K562 (cell line): ENCODE data around the gene TSC22D1. TPM values are rescaled to one million over a fixed set of nuclear protein-coding genes. Genes with fewer than 3 reads are reported as not detected.

Experiments used
- ATAC-seq: fragments of 200-7000 bp; cut with Tn5 transposase; 3 replicates; pipeline ENCODE4 v1.9.1; 2020; ENCODE audit warnings: moderate library complexity
- BruUV-seq: library from RNA; stranded (reverse); fragments of 400-500 nt; replicated peaks from 2 replicates; lab custom pipeline; 2021; lab: Mats Ljungman, UMichigan
- CTCF ChIA-PET: fragments of 300-600 bp; formaldehyde crosslinking; extraction: SDS; loops from one replicate; lab custom pipeline; 2021; ENCODE audit warnings: low intra/inter-chr PET ratio; lab: Yijun Ruan, JAX
- POLR2A ChIA-PET: fragments of 300-600, 350-650 bp; sonication (Branson Sonifier 250); formaldehyde crosslinking; extraction: SDS; loops from one replicate; lab custom pipeline; 2021; ENCODE audit warnings: antibody characterized with exemption, inconsistent platforms; lab: Yijun Ruan, JAX
- DNase-seq, 4 experiments: peaks; one replicate each; pipeline versions ENCODE4 v3.0.0 to v3.0.0-alpha.2; 2011 to 2018; ENCODE audit warnings: low spot score in 3 of 4, mixed read lengths in 3 of 4; ENCODE audit errors: extremely low read depth in 1 of 4
- FAIRE-seq: peaks from 2 replicates; lab custom pipeline; 2011; peaks lifted over from hg19 to GRCh38; lab: Jason Lieb, UNC
- H2AFZ ChIP-seq: 2 replicates; pipeline ENCODE4 v1.6.0; 2011; ENCODE audit warnings: low read depth, low read length, control low read depth, inconsistent platforms
- H3K27ac ChIP-seq: fragments of 200-600 bp; 3 replicates; pipeline ENCODE4 v1.8.0; 2011; ENCODE audit warnings: low read depth, mild to moderate bottlenecking, control low read depth, inconsistent platforms, low read length, moderate library complexity, mixed read lengths; ENCODE audit errors: extremely low read depth
- H3K27me3 ChIP-seq, 2 experiments: fragments of 300-600 bp in 1 of 2; 2 replicates in 1 of 2; 3 replicates in 1 of 2; pipeline versions ENCODE4 v1.6.0 to v1.8.0; 2011; ENCODE audit warnings: inconsistent platforms in 2 of 2, low read length in 2 of 2, mild to moderate bottlenecking in 1 of 2, mixed read lengths in 1 of 2, moderate library complexity in 1 of 2; ENCODE audit not compliant: control insufficient read depth in 2 of 2, insufficient read depth in 2 of 2
- H3K36me3 ChIP-seq: fragments of 300-600 bp; 3 replicates; pipeline ENCODE4 v1.8.0; 2011; ENCODE audit warnings: mild to moderate bottlenecking, low read length, inconsistent platforms; ENCODE audit not compliant: control insufficient read depth, insufficient read depth
- H3K4me1 ChIP-seq, 2 experiments: fragments of 200-600 bp in 1 of 2; replicated peaks in 1 of 2; 2 replicates in 1 of 2; 3 replicates in 1 of 2; pipeline versions ENCODE4 v1.5.1 to v1.8.0; 2011; ENCODE audit warnings: inconsistent platforms in 2 of 2, low read length in 2 of 2, mild to moderate bottlenecking in 1 of 2, mixed read lengths in 1 of 2, moderate library complexity in 1 of 2; ENCODE audit not compliant: control insufficient read depth in 2 of 2, insufficient read depth in 2 of 2
- H3K4me2 ChIP-seq: 2 replicates; pipeline ENCODE4 v1.6.1; 2011; ENCODE audit warnings: low read length, control low read depth, inconsistent platforms, mixed read lengths; ENCODE audit not compliant: insufficient read depth
- H3K4me3 ChIP-seq: fragments of 200-600 bp; sonication (generic), shearing (Covaris generic); 2 replicates; pipeline ENCODE4 v1.5.1; 2016; ENCODE audit warnings: control low read depth, inconsistent platforms
- H3K79me2 ChIP-seq: fragments of 200-600 bp; 3 replicates; pipeline ENCODE4 v1.8.0; 2011; ENCODE audit warnings: low read length, inconsistent platforms; ENCODE audit not compliant: control insufficient read depth, insufficient read depth
- H3K9ac ChIP-seq, 2 experiments: 2 replicates each; pipeline versions ENCODE4 v1.6.0 to v1.6.1; 2011; ENCODE audit warnings: low read depth in 2 of 2, low read length in 2 of 2, control low read depth in 1 of 2, inconsistent platforms in 1 of 2, mild to moderate bottlenecking in 1 of 2, mixed read lengths in 1 of 2; ENCODE audit not compliant: insufficient read depth in 1 of 2
- H3K9me1 ChIP-seq: one replicate; pipeline ENCODE4 v1.6.0; 2011; ENCODE audit warnings: inconsistent platforms, mild to moderate bottlenecking, low read length, moderate library complexity; ENCODE audit not compliant: control insufficient read depth, insufficient read depth
- H3K9me3 ChIP-seq: replicated peaks from 2 replicates; pipeline ENCODE4 v1.5.1; 2011; ENCODE audit warnings: low read depth, low read length, inconsistent platforms; ENCODE audit not compliant: control insufficient read depth, insufficient read depth
- H4K20me1 ChIP-seq: replicated peaks from 2 replicates; pipeline ENCODE4 v1.6.1; 2011; ENCODE audit warnings: low read length, inconsistent platforms, mixed read lengths; ENCODE audit not compliant: control insufficient read depth, insufficient read depth
- DPF2 ChIP-seq: fragments of 450-650 bp; IDR thresholded peaks from 2 replicates; pipeline ENCODE4 v1.6.1; 2016
- ESRRB ChIP-seq: fragments of 250-450 bp; sonication (Bioruptor Pico); IDR thresholded peaks from 2 replicates; pipeline ENCODE4 v1.5.0; 2020; ENCODE audit warnings: mild to moderate bottlenecking, moderate library complexity, borderline replicate concordance
- FOXK1 ChIP-seq: sonication (generic); formaldehyde crosslinking; IDR thresholded peaks from 2 replicates; pipeline ENCODE4 v1.8.0; 2022; ENCODE audit warnings: missing genetic modification reagents, mild to moderate bottlenecking, borderline replicate concordance
- FOXM1 ChIP-seq, 2 experiments: fragments of 450-650 bp in 1 of 2; sonication (generic) in 1 of 2; formaldehyde crosslinking in 1 of 2; IDR thresholded peaks; 2 replicates each; pipeline versions ENCODE4 v1.6.1 to v1.9.0; 2017 to 2022; ENCODE audit warnings: low read depth in 2 of 2, mild to moderate bottlenecking in 2 of 2, missing genetic modification reagents in 1 of 2, moderate library complexity in 1 of 2
- MAZ ChIP-seq, 2 experiments: fragments of 450-650 bp in 1 of 2; sonication (generic) in 1 of 2; formaldehyde crosslinking; IDR thresholded peaks in 1 of 2; conservative IDR thresholded peaks in 1 of 2; 2 replicates each; pipeline versions ENCODE4 v1.4.0 to v1.5.0; 2020; ENCODE audit warnings: mild to moderate bottlenecking in 1 of 2, missing genetic modification reagents in 1 of 2
- MCM5 ChIP-seq: fragments of 450-650 bp; IDR thresholded peaks from 2 replicates; pipeline ENCODE4 v1.6.1; 2016; ENCODE audit warnings: low read depth
- MECOM ChIP-seq: fragments of 250-450 bp; sonication (Bioruptor Pico); IDR thresholded peaks from 2 replicates; pipeline ENCODE4 v1.8.0; 2022; ENCODE audit warnings: inconsistent platforms
- RB1 ChIP-seq: fragments of 450-650 bp; IDR thresholded peaks from 2 replicates; pipeline ENCODE4 v1.6.1; 2017; ENCODE audit warnings: low read depth, mild to moderate bottlenecking
- RBFOX2 ChIP-seq: fragments of 200-400 bp; formaldehyde crosslinking; IDR thresholded peaks from 2 replicates; pipeline ENCODE4 v1.6.1; 2017; ENCODE audit warnings: low read depth, mild to moderate bottlenecking, low read length, moderate library complexity
- ZBTB1 ChIP-seq: sonication (generic); formaldehyde crosslinking; IDR thresholded peaks from 2 replicates; pipeline ENCODE4 v1.8.1; 2023; ENCODE audit warnings: missing genetic modification reagents, low read depth, mild to moderate bottlenecking, borderline replicate concordance
- ZNF184 ChIP-seq: sonication (generic); formaldehyde crosslinking; IDR thresholded peaks from 2 replicates; pipeline ENCODE4 v1.5.0; 2020; ENCODE audit warnings: missing genetic modification reagents
- WGBS: fragments of 100-300 bp; shearing (Covaris generic); methylation state at CpG from one replicate; pipeline ENCODE4 v1.1.6; 2016; ENCODE audit warnings: low coverage, mixed read lengths; ENCODE audit not compliant: insufficient coverage; ENCODE audit errors: missing lambda C conversion rate; 5-methylcytosine and 5-hydroxymethylcytosine counted together
- in situ Hi-C: fragments of 300-500 bp; cut with MboI; formaldehyde crosslinking; loops from 4 replicates; pipeline ENCODE4 v1.15.0; 2018; ENCODE audit warnings: inconsistent platforms, mixed read lengths
- intact Hi-C: fragments of 100-400 bp; cut with micrococcal nuclease; formaldehyde crosslinking; loops from 2 replicates; pipeline ENCODE4 v1.14.2; 2022
- polyA plus RNA-seq, 8 experiments: library from polyadenylated mRNA; depleted of rRNA in 4 of 8; stranded (reverse) in 5 of 8; unstranded in 3 of 8; fragments of >200 nt; fragmentation: Nextera tagmentation in 2 of 8; fragmentation: Illumina TruSeq in 1 of 8; extraction: Ambion mirVana in 2 of 8; extraction: Trizol in 1 of 8; gene quantifications; 2 replicates each; pipeline versions ENCODE4 v1.2.1 to v1.2.3, GENCODE V29; 2011 to 2014; ENCODE audit warnings: inconsistent platforms in 1 of 8, missing spikeins in 1 of 8
- total RNA-seq, 7 experiments: library from RNA; depleted of rRNA in 6 of 7; stranded (reverse); fragments of >200 nt in 6 of 7; fragmentation: Illumina TruSeq in 2 of 7; extraction: Trizol in 2 of 7; gene quantifications; 2 replicates each; pipeline versions ENCODE4 v1.2.1 to v1.2.3, GENCODE V29; 2011 to 2021; ENCODE audit warnings: low replicate concordance in 1 of 7
- TF ChIP-seq, protein P1 (sequence below), 2 experiments: fragments of 450-650 bp; IDR thresholded peaks; 2 replicates each; pipeline ENCODE4 v1.6.1; 2016
- TF ChIP-seq, protein P2 (sequence below): sonication (generic); formaldehyde crosslinking; IDR thresholded peaks from 2 replicates; pipeline ENCODE4 v1.8.1; 2022; ENCODE audit warnings: missing genetic modification reagents
- TF ChIP-seq, protein P3 (sequence below), 2 experiments: fragments of 250-450 bp in 1 of 2; fragments of 450-650 bp in 1 of 2; sonication (Bioruptor Pico) in 1 of 2; IDR thresholded peaks; 2 replicates each; pipeline versions ENCODE4 v1.6.1 to v1.8.0; 2016 to 2021; ENCODE audit warnings: mild to moderate bottlenecking in 2 of 2, moderate library complexity in 2 of 2, missing compliant biosample characterization in 1 of 2, missing genetic modification characterization in 1 of 2
- TF ChIP-seq, protein P4 (sequence below): fragments of 450-650 bp; formaldehyde crosslinking; IDR thresholded peaks from 2 replicates; pipeline ENCODE4 v1.4.0; 2020; ENCODE audit warnings: mild to moderate bottlenecking, moderate library complexity
- TF ChIP-seq, protein P5 (sequence below): sonication (generic); formaldehyde crosslinking; IDR thresholded peaks from 2 replicates; pipeline ENCODE4 v1.4.0; 2020; ENCODE audit warnings: mild to moderate bottlenecking, missing genetic modification reagents

The TSC22D1 gene
- total and polyA plus RNA-seq, 9 of the 15 experiments (the other 6 are each of a cell fraction or from before 2014, with no cell fraction given): 2.6 to 19.8 (median 8.4) TPM

DNA sequence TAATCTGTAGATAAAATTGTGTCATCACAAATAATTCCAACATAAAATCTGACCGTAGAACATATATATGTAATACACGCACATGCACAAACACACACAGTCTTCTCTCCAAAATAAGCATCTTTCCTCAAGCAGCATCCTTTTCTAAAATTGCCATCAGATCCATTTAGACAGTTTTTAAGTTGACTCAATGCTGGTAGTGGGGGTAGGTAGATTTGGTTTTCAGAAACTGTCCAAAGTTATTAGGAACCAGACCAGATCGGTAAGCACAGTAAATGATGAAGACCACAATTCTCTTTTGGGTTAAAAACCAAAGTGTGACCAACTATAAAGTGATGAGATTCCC, 137.9 kb downstream of the TSC22D1 start:
- H3K4me3 ChIP-seq: no peak overlapping the region
- ATAC-seq: no peak
- in situ Hi-C loops: loop anchor here (5.0 kb wide), 1 partner anchor 201 kb away; no protein-coding TSS in a partner anchor
- H3K36me3 ChIP-seq: peaks cover 13% of the 10 kb centered on the region; the same call in 2 of the 3 replicates
- no peaks in the 10 kb centered on the region for H3K9me1 ChIP-seq
- no peaks in the 10 kb centered on the region for H3K27me3 ChIP-seq
- no peak for FAIRE-seq
- no TSS peak for BruUV-seq
- peaks cover 7 to 8% of the 10 kb centered on the region in 2 experiments; a peak in 3 of 5 replicates for H3K4me1 ChIP-seq
- no peak overlapping the region for H3K9ac ChIP-seq
- H3K27ac ChIP-seq: no peak overlapping the region
- intact Hi-C loops: loop anchor here (5.0 to 10.0 kb wide), 2 partner anchors 103 to 181 kb away; no protein-coding TSS in a partner anchor
- CTCF ChIA-PET: interaction anchor here (0.8 to 2.6 kb wide), 5 partner anchors 33 to 531 kb away, joined by 3 to 24 read pairs (median 12); no protein-coding TSS in a partner anchor
- H2AFZ ChIP-seq: no peak overlapping the region
- 0% methylated on average over 3 of the region's 3 CpGs for WGBS
- H4K20me1 ChIP-seq: no peaks in the 10 kb centered on the region
- POLR2A ChIA-PET: no interaction called here
- no peak for TF ChIP-seq FOXK1 (CRISPR knock-in tag)
- TF ChIP-seq ZNF184: no peak
- TF ChIP-seq, protein P1, sequence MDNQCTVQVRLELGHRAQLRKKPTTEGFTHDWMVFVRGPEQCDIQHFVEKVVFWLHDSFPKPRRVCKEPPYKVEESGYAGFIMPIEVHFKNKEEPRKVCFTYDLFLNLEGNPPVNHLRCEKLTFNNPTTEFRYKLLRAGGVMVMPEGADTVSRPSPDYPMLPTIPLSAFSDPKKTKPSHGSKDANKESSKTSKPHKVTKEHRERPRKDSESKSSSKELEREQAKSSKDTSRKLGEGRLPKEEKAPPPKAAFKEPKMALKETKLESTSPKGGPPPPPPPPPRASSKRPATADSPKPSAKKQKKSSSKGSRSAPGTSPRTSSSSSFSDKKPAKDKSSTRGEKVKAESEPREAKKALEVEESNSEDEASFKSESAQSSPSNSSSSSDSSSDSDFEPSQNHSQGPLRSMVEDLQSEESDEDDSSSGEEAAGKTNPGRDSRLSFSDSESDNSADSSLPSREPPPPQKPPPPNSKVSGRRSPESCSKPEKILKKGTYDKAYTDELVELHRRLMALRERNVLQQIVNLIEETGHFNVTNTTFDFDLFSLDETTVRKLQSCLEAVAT (IDR thresholded peaks at IDR 0.05): no peak
- TF ChIP-seq MAZ (CRISPR knock-in tag; conservative IDR thresholded peaks at IDR 0.05 in 1 of 2, IDR thresholded peaks at IDR 0.05 in 1 of 2): no peak
- TF ChIP-seq, protein P2, sequence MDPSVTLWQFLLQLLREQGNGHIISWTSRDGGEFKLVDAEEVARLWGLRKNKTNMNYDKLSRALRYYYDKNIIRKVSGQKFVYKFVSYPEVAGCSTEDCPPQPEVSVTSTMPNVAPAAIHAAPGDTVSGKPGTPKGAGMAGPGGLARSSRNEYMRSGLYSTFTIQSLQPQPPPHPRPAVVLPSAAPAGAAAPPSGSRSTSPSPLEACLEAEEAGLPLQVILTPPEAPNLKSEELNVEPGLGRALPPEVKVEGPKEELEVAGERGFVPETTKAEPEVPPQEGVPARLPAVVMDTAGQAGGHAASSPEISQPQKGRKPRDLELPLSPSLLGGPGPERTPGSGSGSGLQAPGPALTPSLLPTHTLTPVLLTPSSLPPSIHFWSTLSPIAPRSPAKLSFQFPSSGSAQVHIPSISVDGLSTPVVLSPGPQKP (CRISPR knock-in tag): no peak
- TF ChIP-seq, protein P3, sequence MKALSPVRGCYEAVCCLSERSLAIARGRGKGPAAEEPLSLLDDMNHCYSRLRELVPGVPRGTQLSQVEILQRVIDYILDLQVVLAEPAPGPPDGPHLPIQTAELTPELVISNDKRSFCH (CRISPR knock-in tag; IDR thresholded peaks at IDR 0.05): no peak
- TF ChIP-seq, protein P3 (tag; IDR thresholded peaks at IDR 0.05): no peak
- TF ChIP-seq FOXM1 (IDR thresholded peaks at IDR 0.05; ENCODE audit: low read depth): no peak
- no peak for TF ChIP-seq FOXM1 (CRISPR knock-in tag; IDR thresholded peaks at IDR 0.05; ENCODE audit: low read depth)
- no peak for TF ChIP-seq DPF2
- TF ChIP-seq MCM5: no peak
- TF ChIP-seq ZBTB1 (CRISPR knock-in tag): no peak
- TF ChIP-seq MECOM (CRISPR knock-in tag): no peak
- TF ChIP-seq RB1: no peak
- TF ChIP-seq, protein P4, sequence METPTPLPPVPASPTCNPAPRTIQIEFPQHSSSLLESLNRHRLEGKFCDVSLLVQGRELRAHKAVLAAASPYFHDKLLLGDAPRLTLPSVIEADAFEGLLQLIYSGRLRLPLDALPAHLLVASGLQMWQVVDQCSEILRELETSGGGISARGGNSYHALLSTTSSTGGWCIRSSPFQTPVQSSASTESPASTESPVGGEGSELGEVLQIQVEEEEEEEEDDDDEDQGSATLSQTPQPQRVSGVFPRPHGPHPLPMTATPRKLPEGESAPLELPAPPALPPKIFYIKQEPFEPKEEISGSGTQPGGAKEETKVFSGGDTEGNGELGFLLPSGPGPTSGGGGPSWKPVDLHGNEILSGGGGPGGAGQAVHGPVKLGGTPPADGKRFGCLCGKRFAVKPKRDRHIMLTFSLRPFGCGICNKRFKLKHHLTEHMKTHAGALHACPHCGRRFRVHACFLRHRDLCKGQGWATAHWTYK: no peak
- TF ChIP-seq RBFOX2: no peak
- no peak for TF ChIP-seq ESRRB (CRISPR knock-in tag)
- TF ChIP-seq, protein P5, sequence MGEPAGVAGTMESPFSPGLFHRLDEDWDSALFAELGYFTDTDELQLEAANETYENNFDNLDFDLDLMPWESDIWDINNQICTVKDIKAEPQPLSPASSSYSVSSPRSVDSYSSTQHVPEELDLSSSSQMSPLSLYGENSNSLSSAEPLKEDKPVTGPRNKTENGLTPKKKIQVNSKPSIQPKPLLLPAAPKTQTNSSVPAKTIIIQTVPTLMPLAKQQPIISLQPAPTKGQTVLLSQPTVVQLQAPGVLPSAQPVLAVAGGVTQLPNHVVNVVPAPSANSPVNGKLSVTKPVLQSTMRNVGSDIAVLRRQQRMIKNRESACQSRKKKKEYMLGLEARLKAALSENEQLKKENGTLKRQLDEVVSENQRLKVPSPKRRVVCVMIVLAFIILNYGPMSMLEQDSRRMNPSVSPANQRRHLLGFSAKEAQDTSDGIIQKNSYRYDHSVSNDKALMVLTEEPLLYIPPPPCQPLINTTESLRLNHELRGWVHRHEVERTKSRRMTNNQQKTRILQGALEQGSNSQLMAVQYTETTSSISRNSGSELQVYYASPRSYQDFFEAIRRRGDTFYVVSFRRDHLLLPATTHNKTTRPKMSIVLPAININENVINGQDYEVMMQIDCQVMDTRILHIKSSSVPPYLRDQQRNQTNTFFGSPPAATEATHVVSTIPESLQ (CRISPR knock-in tag): no peak
- peaks cover 19% of the 10 kb centered on the region for H3K79me2 ChIP-seq
- DNase-seq: no peak
- no peak overlapping the region for H3K4me2 ChIP-seq
- no peaks in the 10 kb centered on the region for H3K9me3 ChIP-seq
